ENCODE data around the gene SPSB3.

SPSB3 gene

DNA sequence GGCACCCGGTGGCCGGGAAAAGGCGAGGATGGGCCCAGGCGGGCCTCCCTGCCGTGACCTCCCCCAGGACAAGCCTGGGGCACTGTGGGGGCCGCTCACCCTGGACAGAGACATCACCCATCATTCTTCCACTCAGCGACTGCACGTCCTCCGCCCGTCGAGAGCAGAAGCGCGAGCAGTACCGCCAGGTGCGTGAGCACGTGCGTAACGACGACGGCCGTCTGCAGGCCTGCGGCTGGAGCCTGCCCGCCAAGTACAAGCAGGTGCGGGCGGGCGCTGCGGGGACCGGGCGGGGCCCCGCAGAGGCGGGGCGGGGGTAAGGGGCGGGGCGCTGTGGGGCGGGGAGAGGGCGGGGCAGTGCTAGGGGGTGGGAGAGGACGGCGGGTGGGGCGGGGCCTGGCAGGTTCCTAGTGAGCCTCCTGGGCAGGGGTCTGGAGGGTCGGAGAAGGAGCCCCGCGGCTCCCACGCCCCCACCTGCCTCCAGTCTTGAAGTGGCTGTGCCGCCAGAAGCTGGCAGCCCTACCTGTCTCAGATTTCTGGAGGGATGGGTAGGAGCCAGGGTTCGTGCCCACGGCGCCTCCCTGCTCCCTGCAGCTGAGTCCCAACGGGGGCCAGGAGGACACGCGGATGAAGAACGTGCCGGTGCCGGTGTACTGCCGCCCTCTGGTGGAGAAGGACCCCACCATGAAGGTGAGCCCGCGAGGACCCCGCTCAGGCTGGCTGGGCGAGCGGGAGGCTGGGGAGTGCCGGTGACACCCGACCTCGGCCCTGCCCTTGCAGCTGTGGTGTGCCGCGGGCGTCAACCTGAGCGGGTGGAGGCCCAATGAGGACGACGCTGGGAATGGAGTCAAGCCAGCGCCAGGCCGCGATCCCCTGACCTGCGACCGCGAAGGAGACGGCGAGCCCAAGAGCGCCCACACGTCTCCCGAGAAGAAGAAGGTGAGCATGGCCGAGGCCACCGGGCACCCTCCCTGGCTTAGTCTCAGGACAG is 18.6 kb downstream of the SPSB3 start:
- DNase-seq (ENCODE audit: low spot score), result no peak

DNA sequence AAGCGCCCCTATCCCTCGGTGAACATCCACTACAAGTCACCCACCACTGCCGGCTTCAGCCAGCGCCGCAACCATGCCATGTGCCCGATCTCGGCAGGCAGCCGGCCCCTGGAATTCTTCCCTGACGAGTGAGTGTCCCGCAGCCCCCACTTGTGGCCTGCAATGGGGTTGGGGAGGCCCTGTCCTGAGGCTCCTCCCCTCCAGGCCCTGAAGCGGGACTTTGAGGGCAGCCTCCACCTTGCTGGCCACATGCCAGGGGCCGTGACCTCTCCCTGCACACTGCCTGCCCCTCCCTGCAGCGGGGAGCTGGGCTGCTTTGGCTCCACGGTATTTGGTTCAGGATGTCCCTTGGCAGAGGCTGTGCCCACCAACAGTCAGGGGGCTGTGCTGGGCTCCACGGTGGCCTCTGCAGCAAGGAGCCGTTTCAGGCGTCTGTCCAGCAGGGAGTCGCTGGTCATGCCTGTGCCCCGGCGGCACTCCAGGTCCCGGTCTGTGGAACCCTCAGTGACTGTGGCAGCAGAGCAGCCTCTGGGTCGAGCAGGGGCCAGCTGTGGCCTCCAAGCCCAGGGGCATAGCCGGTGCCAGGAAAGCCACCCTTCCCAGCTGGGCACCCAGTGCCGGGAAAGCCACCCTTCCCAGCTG is 19.4 kb downstream of the SPSB3 start:
- no peak for DNase-seq (ENCODE audit: low spot score)

- DNase-seq (ENCODE audit: low spot score), result no peak
These were observed 20.0 kb downstream of the SPSB3 start for GRCh38 chr16:1762196-1762878.

DNA sequence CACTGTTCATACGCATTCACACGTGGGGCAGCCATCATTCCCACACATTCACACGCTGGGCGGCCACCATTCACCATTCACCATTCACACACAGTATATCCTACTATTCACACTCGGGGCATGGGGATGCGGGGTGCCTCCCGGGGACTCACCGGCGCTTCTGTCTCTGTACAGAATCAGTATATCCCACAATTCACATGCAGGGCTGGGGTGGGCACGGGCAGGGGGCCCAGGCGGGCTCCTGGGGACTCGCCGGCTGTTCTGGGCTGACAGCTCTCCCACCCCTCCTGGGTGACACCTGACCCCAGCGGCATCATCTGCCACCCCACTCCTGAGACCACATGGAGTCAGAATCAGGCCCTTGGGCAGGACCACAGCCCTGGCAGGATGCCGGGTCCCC is 20.6 kb downstream of the SPSB3 start:
- no peak for DNase-seq (ENCODE audit: low spot score)

GRCh38 chr16:1760911-1761310 is 21.5 kb downstream of the SPSB3 start:
- no peak for DNase-seq (ENCODE audit: low spot score)

GRCh38 chr16:1759511-1759910 is 22.9 kb downstream of the SPSB3 start:
- DNase-seq (ENCODE audit: low spot score), result no peak

DNA sequence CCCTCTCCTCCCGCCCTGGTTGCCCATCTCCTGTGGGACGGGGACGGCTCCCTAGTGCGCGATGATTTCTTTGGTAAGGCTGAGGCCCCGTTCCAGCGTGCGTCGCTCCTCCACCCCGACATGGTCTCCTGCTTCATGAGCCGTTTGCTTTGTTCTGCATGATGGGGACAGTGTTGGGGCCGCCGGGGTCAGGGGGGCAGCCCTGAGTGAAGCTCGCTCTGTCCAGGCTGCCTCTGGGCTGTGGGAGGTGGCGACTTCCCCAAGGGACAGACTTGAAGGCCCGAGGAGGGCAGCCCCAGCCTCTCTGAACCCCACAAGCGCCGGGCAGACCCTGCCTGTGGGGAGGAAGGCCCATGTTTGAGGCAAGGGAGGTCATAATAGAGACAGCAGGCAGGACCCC is 23.4 kb downstream of the SPSB3 start:
- DNase-seq (ENCODE audit: low spot score), result no peak

DNA sequence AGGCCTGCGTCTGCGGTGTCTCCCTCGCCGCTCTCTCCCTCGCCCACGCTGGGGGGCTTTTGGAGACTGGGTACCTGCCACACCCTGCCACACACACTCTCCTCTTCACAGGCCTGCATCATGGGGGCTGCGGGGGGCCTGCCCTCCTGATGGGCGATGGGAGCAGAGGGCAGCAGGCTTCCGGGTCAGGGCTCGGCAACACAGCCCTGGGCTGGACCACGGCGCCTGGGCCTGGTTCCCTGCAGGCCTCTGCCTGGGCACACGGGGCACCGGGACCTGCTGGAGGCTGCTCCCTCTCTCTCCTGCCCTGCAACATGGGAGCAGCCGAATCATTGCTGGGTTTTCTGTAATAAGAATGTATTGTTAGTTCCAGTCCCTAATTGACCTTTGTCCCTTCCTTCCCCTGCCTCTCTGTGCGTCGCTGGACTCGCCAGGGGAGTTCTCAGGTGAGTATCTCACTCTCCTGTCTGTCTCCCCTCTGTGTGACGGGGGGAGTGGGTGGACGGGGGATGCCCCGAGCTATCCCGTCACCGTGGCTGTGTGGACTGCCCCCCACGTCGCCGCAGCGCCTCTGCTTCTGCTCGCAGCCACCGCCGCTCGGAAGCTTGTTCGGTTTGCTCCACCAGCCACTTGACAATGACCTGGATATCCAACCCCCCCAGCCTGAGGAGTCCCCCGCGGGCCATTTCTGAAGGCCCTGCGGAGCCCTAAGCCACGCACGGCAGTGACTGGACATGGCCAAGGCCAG is 24.5 kb downstream of the SPSB3 start:
- no peak for DNase-seq (ENCODE audit: low spot score)

DNA sequence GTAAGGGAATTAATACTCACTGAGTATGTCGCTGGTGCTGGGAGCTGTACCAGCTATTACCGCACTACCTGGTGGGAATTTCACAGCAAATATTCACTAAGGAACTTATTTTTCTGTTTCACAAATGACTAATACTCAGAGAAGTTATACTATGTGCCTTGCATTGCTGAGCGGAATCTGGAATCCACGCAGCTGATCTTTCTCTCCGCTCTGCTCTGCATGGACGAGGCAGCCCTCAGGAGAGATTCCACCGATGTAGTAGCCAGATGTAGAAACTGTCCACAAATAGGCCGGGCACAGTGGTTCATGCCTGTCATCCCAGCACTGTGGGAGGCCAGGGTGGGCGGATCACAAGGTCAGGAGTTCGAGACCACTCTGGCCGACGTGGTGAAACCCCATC is 28.2 kb downstream of the SPSB3 start:
- DNase-seq (ENCODE audit: low spot score), result no peak

GRCh38 chr16:1752853-1753252 is 29.5 kb downstream of the SPSB3 start:
- DNase-seq (ENCODE audit: low spot score), result no peak

- no peak for DNase-seq (ENCODE audit: low spot score)
These were observed 30.4 kb downstream of the SPSB3 start for GRCh38 chr16:1751946-1752345.

DNA sequence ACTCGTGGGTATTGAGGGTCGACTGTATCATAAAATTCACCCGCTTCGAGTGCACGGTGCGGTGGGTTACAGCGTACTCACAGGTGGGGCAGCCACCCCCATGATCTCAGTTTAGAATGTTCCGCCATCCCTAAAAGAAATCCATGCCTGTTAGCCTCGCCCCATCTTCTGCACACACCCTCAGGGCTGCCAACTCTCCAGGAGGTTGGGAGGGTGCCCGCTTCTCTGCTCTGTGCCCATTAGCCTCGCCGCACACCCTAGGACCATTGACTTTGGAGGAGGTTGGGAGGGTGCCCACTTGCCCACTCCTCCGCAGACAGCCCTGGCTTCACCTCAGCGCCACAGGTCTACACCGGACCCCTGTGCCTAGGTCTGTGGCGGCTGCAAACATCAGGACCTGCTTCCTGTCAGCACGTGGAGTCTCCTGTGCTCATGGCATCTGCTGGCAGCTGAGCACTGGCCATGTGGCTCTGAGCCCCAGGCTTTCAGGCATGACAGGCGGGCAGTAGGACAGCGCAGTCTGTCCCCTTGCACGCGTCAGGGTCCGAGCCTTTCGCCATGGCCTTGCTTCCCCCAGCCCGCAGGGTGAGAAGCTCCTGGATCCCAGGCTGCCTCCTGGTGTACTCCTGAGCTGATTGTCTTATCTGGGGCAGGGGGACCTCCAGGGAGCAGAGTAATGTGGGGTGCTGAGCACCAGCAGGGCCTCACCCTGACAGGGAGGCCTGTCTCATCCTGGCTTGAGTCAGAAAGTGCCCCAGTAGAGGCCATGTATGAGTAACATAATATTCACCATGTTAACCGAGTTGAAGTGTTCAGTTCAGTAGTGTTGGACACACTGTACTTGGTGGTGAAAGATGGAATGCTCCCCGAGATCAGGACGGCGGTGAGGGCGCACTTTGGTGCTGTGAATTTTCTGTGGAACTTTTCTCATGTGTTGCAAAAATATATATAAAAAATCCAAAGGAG is 32.9 kb downstream of the SPSB3 start:
- peak; percentile 55 for DNase-seq (ENCODE audit: low spot score)

DNA sequence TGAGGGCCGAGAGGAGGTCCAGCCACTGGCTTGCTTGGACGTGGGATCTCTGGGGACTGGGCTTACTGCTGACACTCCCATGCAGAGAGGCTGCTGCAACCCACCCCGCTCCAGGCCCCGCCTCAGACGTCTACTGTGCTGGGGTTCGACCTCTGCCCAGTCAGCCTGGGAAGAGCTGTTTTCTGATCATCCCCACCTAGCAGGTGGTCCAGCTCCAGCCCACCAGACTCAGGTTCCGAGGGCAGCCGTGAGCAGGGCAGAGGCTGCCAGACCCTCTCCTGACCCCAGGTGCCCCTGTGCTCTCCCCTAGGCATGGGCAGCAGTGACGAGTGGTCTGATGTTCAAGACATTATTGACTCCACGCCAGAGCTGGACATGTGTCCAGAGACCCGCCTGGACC is 34.4 kb downstream of the SPSB3 start:
- no peak for DNase-seq (ENCODE audit: low spot score)

- DNase-seq (ENCODE audit: low spot score), result no peak
These were observed 35.6 kb downstream of the SPSB3 start for GRCh38 chr16:1746693-1747195.

DNA sequence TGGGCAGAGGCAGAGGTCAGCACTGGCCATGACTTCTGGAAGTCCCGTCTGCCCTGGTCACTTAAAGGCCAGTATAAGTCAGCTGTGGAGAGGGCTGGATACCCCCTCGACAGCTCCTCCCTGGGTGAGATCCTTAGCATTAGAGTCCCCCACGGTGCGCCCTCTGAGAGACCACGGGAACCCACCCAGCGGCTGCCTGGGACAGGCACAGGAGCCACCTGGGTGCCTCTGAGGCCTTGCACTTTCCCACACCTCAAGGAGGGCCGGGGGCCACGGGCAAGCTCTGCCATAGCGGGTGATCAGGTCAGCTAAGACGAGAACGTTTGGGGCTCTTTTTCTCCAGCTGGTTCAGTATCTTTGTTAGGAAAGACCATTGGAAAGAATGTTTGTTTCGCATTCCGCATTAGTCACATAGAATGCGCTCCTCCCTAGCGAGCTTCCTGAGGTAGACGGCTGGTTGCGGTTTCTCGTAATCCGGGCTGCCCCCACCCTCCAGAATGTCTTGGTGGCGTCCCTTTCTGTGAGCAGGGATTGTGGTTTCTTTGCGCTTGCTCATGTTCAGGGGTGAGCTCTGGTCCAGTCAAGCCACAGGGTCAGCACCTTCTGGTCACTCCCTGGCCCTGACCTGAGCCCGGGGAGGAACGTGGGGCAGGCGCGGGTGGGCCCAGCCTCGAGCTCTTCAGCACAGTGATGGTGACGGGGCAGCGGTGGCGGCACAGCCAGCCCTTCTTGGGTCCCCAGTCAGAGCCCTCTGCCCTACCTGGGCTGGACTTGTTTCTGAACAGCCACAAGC is 36.3 kb downstream of the SPSB3 start:
- no peak for DNase-seq (ENCODE audit: low spot score)

GRCh38 chr16:1745181-1745899 is 37.0 kb downstream of the SPSB3 start:
- DNase-seq (ENCODE audit: low spot score), result peak; percentile 62

DNA sequence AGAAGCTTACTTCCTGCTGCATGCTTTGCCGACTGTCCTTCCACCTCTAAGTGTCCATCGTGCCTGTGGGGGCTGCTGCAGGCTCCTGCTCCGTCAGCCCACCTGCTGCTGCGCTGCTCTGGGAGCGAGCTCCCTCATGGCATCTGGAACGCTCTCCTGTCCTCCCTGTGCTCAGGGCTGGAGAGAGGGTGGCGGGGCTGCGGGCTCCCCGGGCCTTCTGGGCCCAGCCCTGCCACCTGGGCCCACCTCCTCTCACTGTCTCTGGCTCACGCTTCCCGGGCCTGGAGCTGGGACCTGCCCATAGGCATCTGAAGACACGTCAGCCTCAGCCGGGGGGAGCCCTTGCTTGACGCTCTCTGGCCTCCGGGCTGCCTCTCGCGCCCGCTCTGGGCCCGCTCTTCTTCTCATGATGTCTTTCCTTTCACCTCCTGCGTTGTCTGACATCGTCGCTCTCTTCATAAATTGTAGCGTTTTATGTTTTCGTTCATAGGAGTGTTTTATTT is 38.0 kb downstream of the SPSB3 start:
- no peak for DNase-seq (ENCODE audit: low spot score)

DNA sequence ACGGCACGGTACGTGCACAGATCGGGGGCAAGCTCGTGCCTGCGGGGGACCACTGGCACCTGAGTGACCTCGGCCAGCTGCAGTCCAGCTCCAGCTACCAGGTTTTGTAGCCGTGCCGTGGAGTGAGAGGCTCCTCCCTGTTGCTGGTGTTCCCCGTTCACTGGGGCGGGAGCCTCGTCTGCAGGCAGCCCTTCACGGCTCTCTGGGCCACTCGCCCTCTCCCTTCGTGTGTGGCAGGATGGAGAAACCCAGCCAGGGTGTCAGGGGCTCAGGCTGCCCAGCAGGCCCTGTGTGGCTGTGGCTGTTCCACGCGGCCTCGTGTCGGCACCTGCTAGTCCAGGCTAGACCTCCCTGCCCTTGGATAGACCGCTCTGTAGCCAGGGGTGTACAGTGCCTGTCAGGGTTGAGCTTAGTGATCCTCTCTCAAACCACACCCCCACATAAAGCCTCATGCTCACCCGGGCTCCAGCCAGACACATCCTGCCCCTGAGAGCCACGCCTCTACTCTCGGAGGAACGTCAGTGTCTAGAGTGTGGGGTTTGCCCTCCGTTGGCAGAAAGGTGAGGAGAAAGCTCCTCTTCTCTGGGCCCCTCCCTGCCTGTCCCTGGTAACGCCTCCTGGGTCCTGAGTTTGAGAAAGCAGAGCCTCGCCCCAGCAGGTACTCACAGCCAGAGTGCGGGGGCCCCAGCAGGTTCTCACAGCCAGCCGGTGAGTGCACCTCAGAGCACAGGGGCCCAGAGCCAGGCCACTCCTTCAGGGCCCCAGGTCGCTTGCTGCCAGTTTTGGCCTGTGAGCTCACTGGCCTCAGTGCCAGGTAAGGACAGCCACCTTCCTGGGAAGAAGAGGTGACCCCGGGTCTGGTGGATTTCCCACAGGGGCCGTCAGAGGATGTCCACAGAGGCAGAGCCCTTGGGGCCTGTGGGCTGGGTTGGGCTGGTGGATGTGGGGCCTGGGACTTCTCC is 38.7 kb downstream of the SPSB3 start:
- no peak for DNase-seq (ENCODE audit: low spot score)
